ENCODE results near the gene PACRGL. TPM values are rescaled to one million over a fixed set of nuclear protein-coding genes. Genes with fewer than 3 reads are reported as not detected.

Gene PACRGL
- total and polyA plus RNA-seq, 10 of the 15 experiments (the other 5 are each of a cell fraction or from before 2014, with no cell fraction given): 1.7 to 17.2 (median 7.3) TPM

- Histone ChIP-seq H3K9ac (ENCODE audit: control insufficient read depth, insufficient read depth, low read length) (no peak overlapping the region), H3K79me2 (ENCODE audit: control insufficient read depth, insufficient read depth, low read length) (no peaks in the 10 kb centered on the region), H2AFZ (ENCODE audit: control insufficient read depth, low read depth, low read length) (no peak overlapping the region), H3K4me3 (no peak overlapping the region), H3K4me2 (ENCODE audit: control insufficient read depth, insufficient read depth) (no peak overlapping the region), H3K36me3 (ENCODE audit: control insufficient read depth in 2 of 2, insufficient read depth in 2 of 2, low read length in 1 of 2) (no peaks in the 10 kb centered on the region), H3K27me3 (replicated peaks in 1 of 2; ENCODE audit: control insufficient read depth in 2 of 2, insufficient read depth in 2 of 2, low read length in 1 of 2) (no peaks in the 10 kb centered on the region), H3K4me1 (ENCODE audit: control insufficient read depth, insufficient read depth, low read length) (no peaks in the 10 kb centered on the region), H3K9me3 (replicated peaks; ENCODE audit: control insufficient read depth, insufficient read depth, low read length) (no peaks in the 10 kb centered on the region), H3K27ac (ENCODE audit: control insufficient read depth, insufficient read depth) (no peak overlapping the region), H4K20me1 (ENCODE audit: control insufficient read depth, insufficient read depth) (no peaks in the 10 kb centered on the region)
- BruUV-seq (replicated peaks): no TSS peak
- no peak for DNase-seq (ENCODE audit: low read depth, low spot score)
- peak; percentile 58 for ATAC-seq
- intact Hi-C loops (cut with micrococcal nuclease; ENCODE audit: unreplicated experiment) (no loop called here), in situ Hi-C loops (cut with MboI) (no loop called here)
- RAD21 ChIA-PET (ENCODE audit: unreplicated experiment): no interaction called here
- 51% methylated on average over 13 of the region's 13 CpGs for WGBS (ENCODE audit: insufficient coverage, insufficient replicate concordance, low lambda C conversion rate, missing lambda C conversion rate)
- CTCF ChIA-PET: interaction anchor here (1.0 kb wide), 1 partner anchor 9 kb away, joined by 4 read pairs; no protein-coding TSS in a partner anchor
- SMC1A ChIA-PET (ENCODE audit: uncharacterized antibody, unreplicated experiment): interaction anchor here (0.6 kb wide), 1 partner anchor 9 kb away, joined by 3 read pairs; no protein-coding TSS in a partner anchor
- POLR2A ChIA-PET: no interaction called here
- no peak for FAIRE-seq
- TF ChIP-seq RUNX3 (IDR thresholded peaks at IDR 0.05; ENCODE audit: low read length) (peak; percentile 12; the same call in 1 of the 2 replicates), JUND (IDR thresholded peaks at IDR 0.05; ENCODE audit: low read depth, low read length) (no peak), BACH1 (IDR thresholded peaks at IDR 0.05; ENCODE audit: borderline replicate concordance) (no peak), POLR2AphosphoS5 (IDR thresholded peaks at IDR 0.05; ENCODE audit: low read length) (no peak), IKZF2 (IDR thresholded peaks at IDR 0.05) (no peak), PAX8 (IDR thresholded peaks at IDR 0.05) (no peak), CREB1 (IDR thresholded peaks at IDR 0.05; ENCODE audit: low read depth) (no peak)
Measured at GRCh38 chr4:20764366-20764992, 64.2 kb downstream of the PACRGL start.
